ENCODE measurements around the gene BID. TPM values are rescaled to one million over a fixed set of nuclear protein-coding genes. Genes with fewer than 3 reads are reported as not detected.

The BID gene
- total RNA-seq, 2 donors from 2014 or later: 20.1 to 24.4 TPM

GRCh38 chr22:17753401-17753989, 20.8 kb downstream of the BID start:
- WGBS, 2 experiments (ENCODE audit: insufficient coverage in 1 of 2, insufficient read length in 1 of 2): 96 to 98% methylated on average over 9 to 13 of the region's 13 CpGs
- Histone ChIP-seq H3K9ac (ENCODE audit: extremely low read depth, low read length, poor library complexity, severe bottlenecking) (no peak overlapping the region), H3K9me3 (ENCODE audit: control insufficient read depth, low read length) (no peaks in the 10 kb centered on the region), H3K4me3 (ENCODE audit: low read length) (no peak overlapping the region), H3K27ac (ENCODE audit: low read depth, low read length) (no peak overlapping the region), H3K27me3 (ENCODE audit: control insufficient read depth, insufficient read depth, low read length, poor library complexity, severe bottlenecking) (no peaks in the 10 kb centered on the region), H3K36me3 (ENCODE audit: control insufficient read depth, insufficient read depth, low read length) (no peaks in the 10 kb centered on the region), H3K4me1 (ENCODE audit: control insufficient read depth, insufficient read depth, low read length) (no peaks in the 10 kb centered on the region)
- H3K27me3 Mint-ChIP-seq (ENCODE audit: insufficient read depth): no peaks in the 10 kb centered on the region
- no peaks in the 10 kb centered on the region for H3K36me3 Mint-ChIP-seq (ENCODE audit: low read depth)
- H3K27ac Mint-ChIP-seq: no peak overlapping the region
- no peak for DNase-seq
- no peak overlapping the region for H3K4me3 Mint-ChIP-seq
- H3K4me1 Mint-ChIP-seq: no peaks in the 10 kb centered on the region
- no peak for TF ChIP-seq CTCF (conservative IDR thresholded peaks at IDR 0.05)
- no peaks in the 10 kb centered on the region for H3K9me3 Mint-ChIP-seq

DNA sequence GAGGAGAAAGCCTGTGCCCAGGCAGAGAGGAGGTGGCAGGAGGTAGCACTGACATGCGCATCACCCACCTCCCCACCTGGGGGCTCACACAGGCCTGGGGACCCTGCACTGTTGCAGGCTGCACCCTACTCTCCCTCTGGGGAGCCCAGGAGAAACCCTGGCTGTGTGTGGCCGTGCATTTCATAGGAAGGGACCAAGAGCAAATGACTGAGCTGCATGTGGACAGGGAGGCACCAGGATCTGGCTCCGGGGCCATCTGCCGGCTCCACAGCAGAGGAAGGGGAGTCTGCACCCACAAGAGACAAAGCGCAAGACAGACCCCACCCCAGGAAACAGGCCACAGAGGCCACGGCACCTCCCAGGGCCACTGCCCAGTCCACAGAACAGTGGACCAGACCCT, 22.7 kb downstream of the BID start:
- DNase-seq: no peak
- no peaks in the 10 kb centered on the region for H3K27me3 Mint-ChIP-seq (ENCODE audit: insufficient read depth)
- no peaks in the 10 kb centered on the region for H3K4me1 Mint-ChIP-seq
- Histone ChIP-seq H3K4me3 (ENCODE audit: low read length) (no peak overlapping the region), H3K27me3 (ENCODE audit: control insufficient read depth, insufficient read depth, low read length, poor library complexity, severe bottlenecking) (no peaks in the 10 kb centered on the region), H3K9ac (ENCODE audit: extremely low read depth, low read length, poor library complexity, severe bottlenecking) (no peak overlapping the region), H3K27ac (ENCODE audit: low read depth, low read length) (no peak overlapping the region), H3K9me3 (ENCODE audit: control insufficient read depth, low read length) (no peaks in the 10 kb centered on the region), H3K4me1 (ENCODE audit: control insufficient read depth, insufficient read depth, low read length) (no peaks in the 10 kb centered on the region), H3K36me3 (ENCODE audit: control insufficient read depth, insufficient read depth, low read length) (no peaks in the 10 kb centered on the region)
- H3K9me3 Mint-ChIP-seq: no peaks in the 10 kb centered on the region
- no peak for TF ChIP-seq CTCF (conservative IDR thresholded peaks at IDR 0.05)
- H3K4me3 Mint-ChIP-seq: no peak overlapping the region
- no peak overlapping the region for H3K27ac Mint-ChIP-seq
- 94 to 95% methylated on average over 3 to 6 of the region's 6 CpGs for WGBS, 2 experiments (ENCODE audit: insufficient coverage in 1 of 2, insufficient read length in 1 of 2)
- no peaks in the 10 kb centered on the region for H3K36me3 Mint-ChIP-seq (ENCODE audit: low read depth)

DNA sequence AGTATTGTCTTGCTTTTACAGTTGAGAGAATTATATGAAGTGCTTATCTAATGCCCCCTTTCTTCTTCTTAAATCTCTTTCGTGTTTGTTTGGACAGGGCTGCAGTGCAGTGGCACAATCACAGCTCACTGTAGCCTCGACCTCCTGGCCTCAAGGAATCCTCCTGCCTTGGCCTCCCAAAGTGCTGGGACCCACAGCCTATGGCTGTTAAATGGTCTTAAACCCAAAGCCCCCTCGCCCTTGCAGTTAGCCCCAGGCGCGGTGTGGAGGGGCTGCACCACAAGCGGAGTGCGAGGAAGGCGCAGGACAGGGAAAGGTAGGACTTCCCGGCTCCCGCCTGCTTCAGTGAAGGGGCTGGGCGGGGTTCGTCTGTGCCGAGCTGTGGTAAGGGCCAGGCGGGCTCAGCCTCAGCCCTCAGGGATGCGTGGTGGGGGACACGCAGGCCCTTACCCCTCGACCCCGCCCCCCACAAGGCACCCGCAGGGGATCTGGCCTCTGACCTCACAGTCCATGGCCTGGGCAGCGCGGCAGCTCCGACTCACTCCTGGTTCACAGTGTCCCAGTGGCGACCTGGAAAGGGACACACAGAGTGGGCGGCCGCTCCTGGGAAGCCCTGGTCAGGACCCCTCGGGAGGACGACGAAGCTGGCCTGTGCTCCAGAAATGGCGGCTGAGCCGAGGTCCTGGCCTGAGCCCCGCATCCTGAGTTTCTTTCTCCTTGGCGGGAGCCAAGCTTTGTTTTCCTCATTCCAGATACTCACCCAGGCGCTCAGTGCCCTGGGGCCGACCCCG, 24.5 kb downstream of the BID start:
- Histone ChIP-seq H3K9me3 (ENCODE audit: control insufficient read depth, low read length) (no peaks in the 10 kb centered on the region), H3K27ac (ENCODE audit: low read depth, low read length) (no peak overlapping the region), H3K4me3 (ENCODE audit: low read length) (no peak overlapping the region), H3K36me3 (ENCODE audit: control insufficient read depth, insufficient read depth, low read length) (no peaks in the 10 kb centered on the region), H3K27me3 (ENCODE audit: control insufficient read depth, insufficient read depth, low read length, poor library complexity, severe bottlenecking) (no peaks in the 10 kb centered on the region), H3K4me1 (ENCODE audit: control insufficient read depth, insufficient read depth, low read length) (no peaks in the 10 kb centered on the region), H3K9ac (ENCODE audit: extremely low read depth, low read length, poor library complexity, severe bottlenecking) (no peak overlapping the region)
- Mint-ChIP-seq H3K4me1 (no peaks in the 10 kb centered on the region), H3K4me3 (no peak overlapping the region), H3K36me3 (ENCODE audit: low read depth) (no peaks in the 10 kb centered on the region), H3K9me3 (no peaks in the 10 kb centered on the region), H3K27ac (no peak overlapping the region), H3K27me3 (ENCODE audit: insufficient read depth) (no peaks in the 10 kb centered on the region)
- WGBS, 2 experiments (ENCODE audit: insufficient coverage in 1 of 2, insufficient read length in 1 of 2): 92% methylated on average over 23 to 35 of the region's 35 CpGs
- no peak for DNase-seq
- no peak for TF ChIP-seq CTCF (conservative IDR thresholded peaks at IDR 0.05)
